ENCODE measurements around the gene FYN.

The FYN gene

DNA sequence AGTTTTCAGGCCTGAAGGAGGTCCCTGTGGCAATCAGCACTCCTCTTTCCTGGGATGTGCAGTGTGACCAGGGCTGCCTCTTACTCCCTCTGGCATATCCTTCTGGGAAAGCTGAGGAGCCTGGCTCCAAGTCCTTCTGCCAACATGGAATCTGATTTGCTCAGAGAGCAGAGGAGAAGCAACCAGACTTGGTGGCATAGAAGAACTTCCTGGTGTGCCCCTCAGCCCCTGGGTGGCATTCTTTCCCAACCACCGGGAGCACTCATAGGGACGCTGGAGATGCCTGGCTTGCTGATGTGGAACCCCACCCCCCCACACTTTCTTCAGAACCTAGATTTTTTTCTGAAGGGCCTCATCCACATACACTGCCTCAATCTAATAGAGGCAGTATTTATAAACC, 160.0 kb downstream of the FYN start:
- no peak for DNase-seq (ENCODE audit: low read depth in 3 of 3, low spot score in 1 of 3)

DNA sequence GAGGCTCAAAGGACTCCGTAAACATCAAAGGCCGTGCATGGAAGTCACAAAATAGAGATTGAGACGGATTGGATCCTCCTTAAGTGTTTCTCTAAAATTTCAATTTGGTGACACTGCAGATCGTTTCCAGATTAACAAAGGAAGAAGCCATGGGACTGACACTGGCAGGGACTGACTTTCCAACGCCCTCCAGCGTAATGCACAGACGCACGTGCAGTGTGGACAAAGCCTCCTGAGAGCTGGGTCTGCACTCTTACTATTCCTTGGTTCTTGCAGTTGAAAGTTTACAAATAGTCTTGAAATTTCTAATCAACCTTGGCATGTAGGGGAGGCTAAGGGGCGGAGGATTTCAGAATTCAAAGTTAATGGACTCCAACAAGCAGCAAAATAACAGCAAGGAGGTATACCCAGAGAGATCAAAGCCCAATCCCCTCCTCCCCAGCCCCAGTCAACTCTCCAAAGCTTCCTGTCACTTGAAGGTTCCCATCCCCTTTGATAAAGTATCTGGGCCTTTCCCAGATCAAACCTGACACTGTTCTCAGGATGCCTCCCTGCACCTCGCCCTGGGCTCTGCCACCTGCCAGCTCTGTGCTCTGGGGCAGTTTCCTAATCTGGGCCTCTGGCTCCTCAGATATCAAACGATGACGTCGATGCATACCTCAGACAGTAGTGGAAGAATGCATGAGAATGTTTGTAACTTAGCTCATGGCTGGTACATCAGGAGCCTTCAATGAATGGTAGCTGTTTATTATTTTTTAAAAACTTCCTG, 161.1 kb downstream of the FYN start:
- DNase-seq (ENCODE audit: low read depth in 3 of 3, low spot score in 1 of 3) = no peak

DNA sequence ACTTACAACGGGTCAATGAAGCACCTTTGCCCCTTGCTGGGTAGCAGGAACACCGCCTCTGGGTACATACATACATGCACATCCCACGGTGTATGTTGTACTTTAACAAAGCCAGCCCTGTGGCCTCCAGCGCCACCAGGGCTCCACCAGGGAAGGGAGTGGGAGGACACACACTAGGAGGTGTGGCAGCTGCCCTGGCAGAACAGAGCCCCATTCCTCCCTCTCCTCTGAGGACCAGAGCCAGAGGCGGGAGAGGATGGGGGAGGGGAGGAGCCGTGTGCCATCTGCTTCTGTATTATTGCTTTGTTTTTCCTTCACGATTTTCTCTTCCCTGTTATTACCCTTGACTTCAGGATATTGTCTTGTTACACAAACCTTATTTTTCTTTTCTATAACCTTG, 161.8 kb downstream of the FYN start:
- DNase-seq (ENCODE audit: low read depth in 3 of 3, low spot score in 1 of 3) = no peak

DNA sequence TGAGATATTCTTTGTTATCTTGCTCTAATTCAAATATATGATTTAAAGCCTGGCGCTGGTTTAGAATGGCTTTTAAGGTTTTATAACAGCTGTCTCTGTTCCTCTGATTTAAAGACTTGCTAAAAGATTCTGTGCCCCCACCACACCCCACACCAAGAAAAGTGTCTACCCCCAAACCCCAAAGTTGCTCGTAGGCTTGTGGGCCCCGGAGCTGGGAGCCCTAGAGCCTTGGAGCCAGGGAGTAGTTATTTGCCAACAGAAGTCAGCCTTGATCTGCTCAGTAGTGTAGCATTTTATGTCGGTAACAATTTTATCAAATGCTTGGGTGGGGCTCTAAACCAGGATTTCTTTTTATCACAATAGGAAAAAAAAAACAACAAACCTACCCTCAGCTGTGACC, 162.3 kb downstream of the FYN start:
- DNase-seq (ENCODE audit: low read depth in 3 of 3, low spot score in 1 of 3) = no peak

DNA sequence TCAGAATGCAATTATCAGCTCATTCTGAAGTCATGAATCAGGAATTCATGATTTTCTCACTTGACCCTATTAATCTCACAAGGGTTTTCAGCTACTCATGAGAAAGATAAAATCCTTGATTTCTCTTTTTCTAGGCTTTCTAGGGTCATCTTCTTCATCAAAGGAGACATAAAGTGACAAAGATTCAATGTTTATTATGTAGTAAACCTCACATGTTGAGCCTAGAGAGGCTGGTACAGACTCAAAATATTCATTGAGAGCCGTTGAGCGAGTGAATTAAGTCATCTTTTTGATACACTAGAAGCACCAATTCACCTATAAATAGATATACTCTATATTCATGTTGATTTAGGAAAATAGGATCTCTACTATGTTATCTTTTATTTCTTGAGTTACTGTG, 162.8 kb downstream of the FYN start:
- no peak for DNase-seq (ENCODE audit: low read depth in 3 of 3, low spot score in 1 of 3)

DNA sequence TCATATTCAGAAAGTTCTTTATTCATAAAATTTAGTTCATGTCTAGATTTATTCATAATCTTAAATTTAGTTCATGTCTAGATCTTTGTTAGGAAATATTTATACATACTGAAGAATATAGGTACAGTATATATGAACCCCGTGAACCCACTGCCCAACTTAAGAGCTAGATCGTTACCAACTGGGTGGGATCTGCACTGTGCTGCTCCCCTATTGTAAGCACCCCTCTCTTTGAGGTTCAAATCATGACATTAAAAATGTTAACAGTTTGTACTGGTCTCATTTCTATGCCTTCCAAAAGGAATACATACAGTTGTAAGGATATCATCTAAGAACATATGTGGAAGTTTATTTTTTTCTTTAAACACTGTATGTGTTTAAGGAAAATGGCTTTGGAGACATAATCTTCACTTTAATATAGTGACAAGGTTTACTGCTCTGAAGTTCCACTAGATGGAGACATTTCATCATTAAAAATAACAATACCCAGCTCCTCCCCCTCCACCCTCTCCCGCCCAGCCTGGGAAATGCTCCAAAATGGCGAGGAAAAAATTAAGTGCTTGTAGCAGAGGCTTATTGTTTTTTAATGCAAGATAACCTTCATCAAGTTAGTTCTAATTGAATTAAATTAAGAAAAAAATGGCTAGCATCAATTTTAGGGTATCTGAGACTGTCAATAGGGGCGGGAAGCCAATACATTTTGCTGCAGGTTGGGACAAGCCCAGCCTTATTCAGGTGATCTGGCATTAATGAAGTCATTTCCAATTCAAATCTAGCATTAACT, 163.4 kb downstream of the FYN start:
- DNase-seq (ENCODE audit: low read depth in 3 of 3, low spot score in 1 of 3) = peak in 2 of 3 donors; percentile 15 to 34

DNA sequence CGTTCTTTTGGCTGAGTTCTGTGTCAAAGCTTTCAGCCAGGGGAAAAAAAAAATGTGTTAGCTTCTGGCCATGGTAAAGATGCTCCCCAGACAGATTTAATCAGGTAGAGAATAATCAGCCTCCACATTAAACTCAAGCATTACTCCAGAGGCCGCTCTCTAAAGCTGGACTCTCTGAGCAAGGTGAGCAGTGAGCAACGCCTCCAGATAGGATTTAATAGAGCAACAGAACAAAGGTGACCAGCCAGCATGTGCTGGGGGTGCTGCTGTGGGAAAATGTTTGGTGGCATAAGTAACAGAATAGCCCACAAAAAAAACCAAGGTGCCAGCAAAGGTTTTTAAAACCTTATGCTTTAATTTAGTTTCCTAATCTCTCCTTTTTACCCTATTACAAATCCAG, 164.1 kb downstream of the FYN start:
- no peak for DNase-seq (ENCODE audit: low read depth in 3 of 3, low spot score in 1 of 3)

DNA sequence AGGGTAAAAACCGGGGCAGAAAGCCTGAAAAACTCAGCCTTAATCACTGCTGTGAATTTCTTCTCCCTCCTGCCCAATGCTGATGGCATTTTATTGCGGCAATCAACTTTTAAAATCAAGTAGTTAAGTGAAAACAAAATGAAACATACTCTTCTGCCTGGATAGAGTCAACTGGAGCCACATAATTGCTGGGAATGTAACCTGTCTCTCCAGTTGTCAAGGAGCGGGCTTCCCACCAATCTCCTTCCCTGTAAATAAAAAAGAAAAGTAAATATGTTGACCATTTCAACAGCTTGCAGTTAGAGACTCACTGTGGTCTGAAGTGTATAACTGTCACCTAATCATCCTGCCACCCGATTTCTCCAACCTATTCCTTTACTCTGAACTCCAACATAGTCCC, 165.5 kb downstream of the FYN start:
- DNase-seq (ENCODE audit: low read depth in 3 of 3, low spot score in 1 of 3) = no peak

DNA sequence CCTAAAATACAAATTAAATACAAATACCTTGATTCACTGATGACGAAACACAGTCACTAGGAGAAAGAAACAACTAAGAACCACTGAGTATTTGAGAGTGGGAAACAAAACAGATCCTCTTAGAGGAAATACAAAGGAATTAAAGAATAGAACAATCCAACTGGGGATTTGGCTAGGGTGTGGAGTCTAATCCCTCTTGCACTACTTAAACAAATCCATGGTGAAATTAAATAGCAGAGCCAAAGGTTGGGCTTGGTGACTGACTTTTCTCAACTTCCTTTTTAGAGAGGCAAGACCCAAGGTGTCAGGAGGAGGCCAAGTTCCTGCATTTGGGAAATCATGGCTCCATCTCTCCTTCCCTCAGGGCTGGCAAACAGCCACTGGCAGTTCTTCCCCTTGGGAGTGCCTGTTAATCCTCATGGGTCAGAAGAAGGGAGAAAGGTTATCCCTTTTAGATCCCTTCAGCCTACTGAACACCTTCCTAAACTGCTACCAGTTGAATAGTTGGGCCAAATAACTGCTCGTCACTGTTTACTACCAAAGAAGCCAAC, 166.3 kb downstream of the FYN start:
- DNase-seq (ENCODE audit: low read depth in 3 of 3, low spot score in 1 of 3) = no peak

DNA sequence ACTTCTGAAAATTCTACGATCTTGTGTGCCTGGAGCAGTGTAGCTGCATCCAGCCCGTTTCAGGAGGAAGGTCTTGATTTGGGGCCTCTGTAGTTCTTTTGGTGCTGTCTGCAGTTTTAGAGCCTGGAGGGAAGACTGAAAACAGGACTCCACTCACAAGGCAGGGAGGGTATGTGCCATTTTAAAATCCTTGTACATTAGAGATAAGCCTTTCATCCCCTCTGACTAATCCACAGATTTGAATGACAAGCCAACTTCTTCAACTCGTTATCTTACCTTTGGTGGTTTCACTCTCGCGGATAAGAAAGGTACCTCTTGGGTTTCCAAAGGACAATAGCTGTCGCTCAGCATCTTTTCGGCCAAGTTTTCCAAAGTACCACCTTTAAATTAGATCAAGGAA, 169.5 kb downstream of the FYN start:
- no peak for DNase-seq (ENCODE audit: low read depth in 3 of 3, low spot score in 1 of 3)

DNA sequence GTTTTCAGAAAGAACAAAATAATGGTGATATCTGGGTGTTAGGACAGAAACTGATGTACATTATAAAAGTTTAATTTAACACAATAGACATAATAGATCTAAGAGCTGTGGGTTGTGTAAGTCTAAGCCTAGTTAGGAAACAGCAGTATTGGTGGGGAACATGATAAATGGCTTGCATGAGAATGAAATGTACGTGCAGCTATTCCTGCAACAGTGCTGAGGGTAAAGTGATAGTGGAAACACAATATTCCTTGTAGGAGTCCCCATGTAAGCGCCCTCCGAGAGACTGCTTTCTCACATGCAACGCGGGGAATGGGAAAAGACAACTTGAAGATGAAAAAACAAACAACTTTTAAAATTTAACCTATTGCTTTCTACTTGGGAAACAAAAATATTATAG, 171.0 kb downstream of the FYN start:
- DNase-seq (ENCODE audit: low read depth in 3 of 3, low spot score in 1 of 3) = no peak

DNA sequence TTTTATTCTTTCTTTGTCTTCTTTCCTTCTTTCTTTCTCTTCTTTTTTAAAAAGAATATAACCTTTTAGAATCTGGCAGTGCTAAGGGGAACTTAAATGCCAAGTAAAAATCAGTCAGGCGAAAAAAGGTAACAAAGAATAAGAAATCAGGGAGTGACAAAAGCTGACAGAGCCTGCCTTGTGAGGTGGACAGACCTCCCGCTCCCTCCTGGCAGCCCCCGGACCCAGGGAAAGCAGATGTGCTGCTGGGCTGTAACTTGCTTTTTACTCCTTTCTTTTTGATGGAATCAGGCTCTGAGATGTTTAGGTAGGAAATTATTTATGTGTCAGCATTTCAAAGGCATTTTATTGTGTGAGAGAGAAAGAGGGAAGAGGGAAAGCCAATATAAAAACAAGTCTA, 172.1 kb downstream of the FYN start:
- DNase-seq (ENCODE audit: low read depth in 3 of 3, low spot score in 1 of 3) = no peak

DNA sequence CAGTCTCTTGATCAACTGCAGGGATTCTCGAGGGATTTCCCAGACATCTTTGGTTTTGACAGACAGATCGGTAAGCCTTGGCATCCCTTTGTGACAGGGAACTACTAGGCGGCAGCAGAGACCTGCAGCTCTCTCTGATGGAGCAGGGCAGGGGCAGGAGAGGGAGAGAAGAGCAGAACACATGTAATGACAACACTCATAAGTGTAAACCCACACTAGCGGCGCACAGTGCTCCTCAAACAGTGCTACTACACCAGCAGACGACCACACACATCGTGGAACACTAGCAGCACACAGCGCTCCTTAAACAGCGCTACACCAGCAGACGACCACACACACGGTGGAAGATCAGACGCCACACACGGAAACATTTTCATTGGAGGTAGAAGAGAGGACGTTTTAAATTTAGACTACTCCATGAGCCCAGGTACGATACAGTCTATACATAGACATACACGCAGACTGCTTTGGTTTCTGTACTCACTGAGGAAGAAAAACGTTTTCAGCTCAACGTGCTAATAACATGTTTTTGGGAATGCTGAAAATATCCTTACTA, 173.0 kb downstream of the FYN start:
- DNase-seq (ENCODE audit: low read depth in 3 of 3, low spot score in 1 of 3) = no peak

DNA sequence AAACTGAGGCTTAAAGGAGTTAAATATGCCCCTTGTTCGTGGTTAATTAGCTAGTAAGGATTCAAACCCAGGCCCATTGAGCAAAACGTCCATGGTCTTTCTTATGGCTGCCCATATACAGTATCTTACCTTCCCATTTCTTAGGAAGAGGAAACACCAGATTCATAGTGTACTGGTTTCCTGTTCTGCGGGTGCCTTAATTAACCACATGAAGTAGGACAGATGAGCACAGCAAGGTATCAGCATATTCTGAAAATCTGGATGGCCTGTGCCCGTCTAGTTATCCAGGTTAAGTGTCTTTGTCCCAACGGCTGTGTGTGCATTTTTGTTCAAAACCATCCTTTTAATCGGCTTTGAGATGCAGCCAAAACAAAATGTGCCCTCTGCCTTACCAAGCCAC, 174.1 kb downstream of the FYN start:
- DNase-seq (ENCODE audit: low read depth in 3 of 3, low spot score in 1 of 3) = no peak

DNA sequence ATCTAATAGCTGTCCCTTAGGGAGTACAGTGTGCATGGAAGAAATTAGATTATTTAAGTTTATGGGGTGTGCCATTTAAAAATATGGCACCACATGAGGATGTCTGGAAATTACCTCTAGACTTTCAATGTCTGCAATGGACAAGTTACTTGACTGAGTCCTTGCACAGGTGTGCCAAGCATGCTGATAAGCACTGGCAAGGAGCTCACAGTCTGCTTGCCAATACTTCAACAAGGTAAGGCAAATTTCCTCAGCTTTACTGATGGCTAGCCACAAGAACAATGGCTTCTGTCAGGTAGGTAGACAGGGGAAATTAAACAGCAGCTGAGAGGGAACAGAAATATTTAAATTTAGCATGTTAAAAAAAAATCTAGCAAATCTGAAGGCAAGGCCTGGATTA, 176.4 kb downstream of the FYN start:
- no peak for DNase-seq (ENCODE audit: low read depth in 3 of 3, low spot score in 1 of 3)

DNA sequence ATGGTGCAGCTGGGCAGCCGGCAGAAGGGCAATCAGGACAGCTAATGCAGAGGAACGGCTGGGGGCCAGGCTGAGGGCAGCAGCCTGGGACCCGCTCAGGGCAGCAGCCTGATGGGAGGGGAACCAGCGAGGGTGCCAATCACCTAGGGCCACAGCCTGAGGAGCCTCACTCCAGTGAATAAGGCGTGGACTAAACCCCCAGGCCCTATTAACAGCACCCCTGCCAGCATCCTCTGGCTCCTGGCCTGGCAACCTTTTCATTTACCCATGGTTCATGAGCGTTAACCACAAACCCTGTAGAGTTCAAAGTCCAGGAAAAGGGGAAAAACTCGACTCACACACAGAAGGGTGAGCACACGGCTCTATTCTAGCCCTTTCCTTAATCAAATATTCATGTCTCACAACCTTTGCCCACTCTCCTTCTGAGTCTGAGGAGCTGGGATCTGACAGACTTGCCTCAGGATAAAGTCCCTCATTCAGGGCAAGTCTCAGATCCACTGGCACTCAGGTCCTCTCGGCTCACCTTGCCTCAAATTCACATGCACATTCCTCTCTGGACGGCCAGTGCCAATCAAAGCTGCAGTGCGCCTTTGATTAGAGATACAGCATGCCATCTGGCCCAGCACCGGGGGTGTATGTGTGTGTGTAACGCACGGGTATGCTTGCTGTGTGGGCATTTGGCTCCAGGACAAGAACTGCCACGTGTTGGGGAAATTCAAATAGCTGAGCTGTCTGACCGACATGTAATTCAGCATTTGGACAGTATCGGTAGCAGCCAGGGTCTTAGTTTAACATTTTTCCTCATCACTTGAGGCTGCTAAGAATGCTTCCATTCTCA, 180.7 kb downstream of the FYN start:
- DNase-seq (ENCODE audit: low read depth in 3 of 3, low spot score in 1 of 3) = no peak

DNA sequence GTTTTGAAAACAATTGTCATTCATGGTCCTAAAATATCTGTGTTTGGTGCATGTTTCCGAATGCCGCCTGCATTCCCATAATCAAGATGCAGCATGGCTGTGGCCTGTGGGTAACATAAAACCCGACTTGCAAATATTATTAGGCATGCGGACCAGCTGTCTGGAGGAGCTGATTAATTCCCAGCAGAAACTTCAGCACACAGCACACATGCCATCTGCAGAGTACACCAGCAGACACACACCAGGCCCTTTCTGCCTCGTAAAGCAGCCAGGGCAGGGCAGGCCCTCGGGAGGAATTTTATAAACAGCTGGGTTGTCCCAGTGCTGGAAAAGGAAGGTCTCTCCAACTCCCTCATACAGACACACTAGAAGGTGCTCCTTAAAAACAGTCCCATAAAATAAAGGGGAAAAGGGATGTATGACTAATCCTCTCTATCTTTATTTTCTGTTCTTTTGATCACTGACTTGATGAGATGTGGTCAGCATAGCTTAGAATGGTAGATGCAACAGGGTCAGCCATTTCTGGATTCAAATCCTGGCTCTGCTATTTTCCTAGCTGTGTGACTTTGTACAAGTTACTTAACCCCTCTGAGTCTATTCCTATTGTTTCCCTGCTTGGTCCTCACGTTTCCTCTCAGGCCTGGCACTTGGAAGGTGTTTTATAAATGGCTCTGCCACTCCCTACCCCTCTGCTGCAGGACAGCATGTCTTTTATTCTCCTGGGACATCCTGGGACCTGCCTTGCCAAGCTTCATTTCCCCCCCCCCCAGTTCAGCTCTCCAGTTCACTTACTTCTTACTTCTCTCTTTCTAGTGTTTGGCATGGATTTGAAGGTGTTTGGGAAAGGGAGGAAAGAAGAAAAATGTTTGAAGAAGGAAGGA, 181.7 kb downstream of the FYN start:
- DNase-seq (ENCODE audit: low read depth in 3 of 3, low spot score in 1 of 3) = no peak

DNA sequence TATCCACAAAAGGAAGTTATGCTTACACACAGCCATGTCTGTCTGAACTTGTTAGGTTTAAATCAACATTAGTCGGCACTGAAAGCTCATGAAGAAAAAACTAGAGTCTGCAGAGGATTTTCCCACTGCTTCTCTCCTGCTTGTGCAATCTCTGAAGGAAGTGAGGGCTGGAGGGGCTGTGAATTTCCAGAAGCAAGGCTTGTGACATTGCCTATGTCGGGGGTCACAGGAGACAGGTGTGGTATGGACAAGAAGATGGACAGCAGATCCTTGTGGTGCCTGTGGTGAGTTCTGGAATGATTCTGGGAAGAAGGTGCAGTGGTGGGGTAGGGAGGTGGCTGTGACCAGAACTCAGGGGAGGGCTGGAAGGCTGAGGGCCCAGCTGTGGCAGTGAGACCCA, 183.3 kb downstream of the FYN start:
- no peak for DNase-seq (ENCODE audit: low read depth in 3 of 3, low spot score in 1 of 3)

DNA sequence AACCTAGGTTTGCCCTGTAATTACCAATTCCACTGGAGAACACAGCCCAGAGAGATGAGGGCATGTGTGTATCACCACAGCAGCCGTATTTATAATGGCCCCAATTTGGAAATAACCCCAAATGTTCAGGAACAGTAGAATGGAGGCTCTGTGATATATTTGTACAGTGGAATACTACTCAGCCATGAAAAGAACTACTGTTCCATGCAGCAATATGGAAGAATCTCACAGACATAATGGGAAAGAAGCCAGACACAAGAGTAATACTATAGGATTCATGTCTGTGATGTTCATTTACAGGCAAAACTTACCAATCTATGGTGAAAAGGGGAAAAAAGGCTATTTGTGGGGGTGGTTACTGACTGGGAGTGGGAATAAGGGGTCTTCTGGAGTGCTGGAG, 183.8 kb downstream of the FYN start:
- DNase-seq (ENCODE audit: low read depth in 3 of 3, low spot score in 1 of 3) = no peak

DNA sequence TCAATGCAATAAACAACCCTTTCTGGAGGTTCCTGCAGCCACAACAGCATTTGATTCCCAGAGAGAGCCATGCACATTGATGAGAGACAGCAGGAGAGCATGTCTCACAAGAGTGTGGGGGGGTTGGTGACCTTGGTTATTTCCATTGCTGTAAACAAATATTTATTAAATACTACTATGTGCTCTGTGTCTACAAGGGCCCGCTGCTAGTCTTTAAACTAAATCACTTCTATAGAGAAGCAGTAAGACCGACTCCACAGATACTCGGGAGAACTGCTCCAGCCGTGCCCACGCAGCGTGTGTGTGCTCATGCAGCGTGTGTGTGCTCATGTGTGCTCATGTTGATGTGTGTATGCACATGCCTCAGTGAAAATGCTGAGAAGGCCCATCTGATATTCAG, 184.9 kb downstream of the FYN start:
- DNase-seq (ENCODE audit: low read depth in 3 of 3, low spot score in 1 of 3) = no peak

Measured in stimulated activated CD4-positive, alpha-beta T cell treated with anti-CD3 and anti-CD28 coated beads, TNF-alpha, amount 100 ng/mL, for 1 hour (primary cell).